Effector CD4-positive, alpha-beta T cell (primary cell): Measurements from ENCODE around the gene SMIM28.
"Not testable (repeated sequence)": the region's sequence is repeated elsewhere in the genome, so short reads cannot be mapped to it uniquely, and the experiment has no call there.

ENCODE experiments used
- DNase-seq: peaks from one replicate; pipeline ENCODE4 v3.0.0-alpha.2; 2020

Gene SMIM28

DNA sequence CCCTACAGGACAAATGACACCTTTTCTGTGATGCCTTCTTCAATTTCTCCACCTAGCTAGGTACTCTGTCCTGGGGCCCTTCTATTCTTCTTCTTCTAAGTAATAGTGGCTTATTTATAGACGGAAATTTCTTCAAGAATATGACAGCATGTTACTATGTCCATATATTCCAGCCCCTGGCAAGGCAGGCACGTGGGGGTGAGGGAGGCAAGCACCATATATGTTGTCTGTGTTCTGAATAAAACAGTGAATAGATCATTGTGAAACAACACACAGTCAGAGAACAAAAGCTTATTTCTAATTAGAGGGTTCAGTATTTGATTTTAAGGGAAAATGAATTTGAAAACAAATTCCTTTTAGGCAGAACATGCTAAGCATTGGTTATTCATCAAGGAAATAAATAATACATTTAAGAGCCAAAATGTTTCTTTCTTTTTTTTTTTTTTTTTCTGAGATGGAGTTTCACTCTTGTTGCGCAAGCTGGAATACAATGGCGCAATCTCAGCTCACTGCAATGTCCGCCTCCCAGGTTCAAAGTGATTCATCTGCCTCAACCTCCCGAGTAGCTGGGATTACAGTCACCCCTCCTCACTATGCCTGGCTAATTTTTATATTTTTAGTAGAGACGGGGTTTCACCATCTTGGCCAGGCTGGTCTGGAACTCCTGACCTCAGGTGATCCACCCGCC lies 32.5 kb downstream of the SMIM28 start:
- no peak for DNase-seq

DNA sequence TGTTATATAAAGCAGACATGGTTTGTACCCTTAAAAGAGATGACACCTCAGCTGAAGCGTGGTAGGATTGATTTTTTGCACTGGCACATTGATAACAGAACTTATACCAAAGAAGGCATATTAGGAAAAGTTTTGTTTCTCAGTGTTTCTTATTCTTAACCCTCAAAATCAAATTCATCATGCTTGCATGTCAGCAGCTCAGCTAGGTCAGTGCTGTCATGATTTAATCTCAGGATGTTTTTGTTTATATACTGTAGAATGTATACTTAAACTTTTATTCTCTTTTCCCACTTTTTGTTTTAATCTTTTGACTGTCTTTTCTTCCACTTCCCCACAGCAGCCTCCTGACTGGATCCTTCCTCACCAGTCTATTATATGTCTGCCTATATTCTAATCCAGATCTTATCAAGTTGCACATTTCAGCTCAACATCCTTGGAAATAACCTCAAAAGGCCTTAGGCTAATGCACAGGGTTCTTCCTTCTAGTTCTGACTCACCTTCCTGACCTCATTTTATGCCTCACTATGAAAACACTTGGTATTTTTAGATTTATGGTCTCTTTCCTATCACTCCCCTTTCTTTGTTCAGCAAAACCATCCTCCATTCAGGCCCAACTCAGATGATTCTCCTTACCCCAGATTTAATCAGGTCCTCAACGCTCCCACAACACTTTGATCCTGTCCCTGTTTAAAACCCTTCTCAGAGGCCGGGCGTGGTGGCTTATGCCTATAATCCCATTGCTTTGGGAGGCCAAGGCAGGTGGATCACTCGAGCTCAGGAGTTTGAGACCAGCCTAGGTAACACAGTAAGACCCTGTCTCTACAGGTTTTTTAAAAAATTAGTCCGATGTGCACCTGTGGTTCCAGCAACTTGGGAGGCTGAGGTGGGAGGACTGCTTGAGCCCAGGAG lies 33.5 kb downstream of the SMIM28 start:
- DNase-seq, result no peak

DNA sequence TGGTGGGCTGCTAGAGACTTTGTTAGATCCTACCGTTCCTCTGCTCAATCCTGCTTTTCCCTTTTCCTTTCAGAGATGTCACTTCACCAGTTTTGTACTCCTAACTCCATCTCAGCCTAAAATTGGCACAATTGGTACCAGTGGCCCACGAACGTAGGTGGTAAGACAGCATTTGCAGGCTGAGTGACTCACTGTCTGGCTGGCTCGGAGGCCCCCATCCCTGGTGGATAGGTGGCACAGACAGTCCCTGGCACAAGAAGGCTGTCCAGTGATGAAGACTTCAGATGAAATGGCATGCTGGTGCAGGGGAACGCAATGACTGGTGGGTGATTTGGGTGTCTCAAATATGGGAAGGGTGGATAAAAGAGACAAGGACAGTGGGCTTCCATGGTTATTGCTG lies 37.4 kb downstream of the SMIM28 start:
- DNase-seq, result no peak

DNA sequence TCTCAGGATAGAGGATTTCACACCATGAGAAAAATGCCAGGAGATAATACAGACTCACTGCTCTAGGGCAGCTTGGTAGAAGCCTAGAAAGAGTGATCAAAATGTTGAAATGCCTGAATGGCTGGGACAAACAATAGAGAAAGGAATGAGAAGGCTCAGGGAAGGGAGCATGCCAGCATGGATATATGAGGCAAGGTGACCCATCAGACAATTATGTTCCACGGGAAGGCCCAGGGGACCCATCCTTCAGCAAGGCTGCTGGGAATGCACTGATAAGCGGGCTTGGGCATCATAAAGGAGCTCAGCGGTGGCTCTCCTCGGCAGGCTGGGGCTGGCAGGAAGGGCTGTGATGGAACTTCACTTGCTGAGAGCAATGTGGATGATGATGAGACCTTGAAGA lies 38.5 kb downstream of the SMIM28 start:
- no peak for DNase-seq

DNA sequence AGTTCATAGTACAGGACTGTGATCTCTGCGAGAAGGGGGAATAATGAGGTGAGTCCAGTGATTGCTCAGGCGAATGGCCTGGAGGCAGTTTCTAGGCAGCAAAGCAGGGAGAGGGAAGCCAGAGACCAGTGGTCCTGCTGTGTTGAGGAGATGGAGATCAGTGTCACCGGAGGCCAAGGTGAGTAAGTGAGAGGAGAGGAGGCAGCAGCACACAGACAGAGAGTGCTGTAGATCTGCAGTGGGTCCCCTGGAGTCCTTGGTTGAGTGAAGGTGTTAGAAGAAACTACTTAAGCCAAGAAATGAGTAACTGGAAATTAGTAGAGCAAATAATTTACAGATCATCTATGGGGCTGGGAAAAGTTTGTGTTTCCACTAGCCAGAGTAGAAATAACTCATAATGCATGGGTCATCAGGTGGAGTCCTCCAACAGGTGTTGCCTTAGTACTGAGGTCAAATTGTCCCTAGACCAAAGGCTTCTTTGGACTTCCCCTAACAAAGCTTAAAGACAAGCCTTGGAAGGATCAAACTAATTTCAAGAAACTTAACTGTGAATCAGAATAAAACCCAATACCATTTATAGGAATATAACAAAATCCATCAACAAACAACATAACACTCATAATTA lies 39.9 kb downstream of the SMIM28 start:
- no peak for DNase-seq

DNA sequence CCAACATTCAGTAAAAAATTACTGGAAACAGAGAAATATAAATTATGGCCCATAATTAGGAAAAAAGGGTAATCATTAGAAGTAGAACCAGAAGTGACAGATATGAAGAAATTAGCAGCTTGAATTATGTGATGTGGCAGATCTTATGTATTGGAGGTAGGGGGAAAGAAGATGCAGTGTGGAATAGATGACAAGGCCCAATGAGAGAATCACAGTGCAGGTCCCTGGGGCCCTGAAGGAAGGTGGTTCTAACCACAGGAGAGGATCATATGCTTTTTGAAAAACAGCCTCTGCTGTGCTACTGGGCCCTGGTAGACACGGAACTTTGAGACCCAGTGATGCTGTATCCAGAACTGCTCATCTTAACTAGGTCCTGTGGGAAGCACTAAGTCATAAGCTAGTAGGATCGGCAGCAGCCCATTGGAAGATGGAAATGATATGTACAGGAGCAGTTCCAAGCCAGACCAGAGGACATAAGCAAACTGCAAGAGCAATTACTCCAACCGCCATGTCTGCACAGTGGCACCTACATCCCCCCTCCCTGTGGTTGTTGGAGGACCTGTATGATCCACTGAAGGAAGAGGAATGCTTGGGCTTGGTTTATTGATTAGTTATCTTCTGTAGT lies 40.5 kb downstream of the SMIM28 start:
- no peak for DNase-seq

- DNase-seq, result no peak
Measured at GRCh38 chr6:138419766-138420165, 42.1 kb downstream of the SMIM28 start.

DNA sequence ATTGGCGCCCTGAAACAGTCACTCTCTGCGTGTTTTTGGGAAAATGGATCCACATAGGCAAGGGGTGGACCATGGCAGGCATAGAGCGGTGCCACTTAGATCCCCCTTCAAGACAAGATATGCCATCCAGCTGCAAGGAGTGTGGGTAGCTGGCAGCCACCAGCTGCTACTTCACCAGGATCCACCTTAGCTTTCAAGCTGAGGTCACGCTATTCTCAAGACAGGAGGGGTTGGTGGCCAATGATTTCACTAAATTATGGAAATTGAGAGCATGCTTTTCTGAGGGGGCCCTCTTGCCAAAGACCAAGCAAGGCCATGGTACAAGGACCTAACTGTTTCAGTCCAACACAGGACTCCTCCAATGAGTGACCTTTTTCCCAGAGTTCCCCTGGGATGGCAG lies 42.7 kb downstream of the SMIM28 start:
- no peak for DNase-seq

DNA sequence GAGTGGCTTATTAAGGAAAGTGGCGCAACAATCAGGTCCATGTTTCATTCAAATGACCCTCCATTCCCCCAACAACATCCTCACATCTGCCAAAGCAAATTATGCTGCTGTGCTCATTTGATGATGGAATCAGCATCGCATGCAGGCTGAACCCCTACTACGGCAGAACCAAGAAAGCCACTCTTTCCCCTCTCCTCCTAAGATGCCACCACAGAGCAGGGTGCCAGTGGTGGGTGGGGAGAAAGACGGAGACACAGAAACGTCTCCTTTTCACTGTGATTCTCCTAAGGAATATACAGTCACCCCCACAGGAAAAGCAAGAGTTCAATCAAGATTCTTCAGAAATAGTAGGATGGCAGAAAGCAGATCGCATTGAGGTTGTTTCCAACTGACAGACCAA lies 43.4 kb downstream of the SMIM28 start:
- no peak for DNase-seq

DNA sequence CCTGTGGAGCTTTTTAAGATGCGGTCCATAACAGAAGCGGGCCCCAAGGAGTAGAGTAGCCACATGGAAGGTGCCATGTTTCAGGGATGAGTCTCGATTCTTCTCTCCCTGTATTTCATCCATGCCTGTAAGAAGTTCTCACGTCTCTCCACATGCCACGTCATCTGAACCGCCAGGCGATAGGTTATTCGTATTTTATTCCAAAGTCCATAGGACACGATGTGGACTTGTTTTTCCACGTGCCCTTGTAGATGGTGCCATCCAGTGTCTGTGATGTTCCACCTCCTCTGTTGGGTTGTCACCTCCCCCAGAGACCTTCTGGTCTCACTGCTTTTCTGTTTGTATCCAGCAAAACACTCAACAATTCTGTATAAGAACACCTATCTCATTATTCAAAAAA lies 43.9 kb downstream of the SMIM28 start:
- DNase-seq, result no peak

GRCh38 chr6:138422861-138423260 lies 45.2 kb downstream of the SMIM28 start:
- no peak for DNase-seq

GRCh38 chr6:138424004-138424904 lies 46.5 kb downstream of the SMIM28 start:
- no peak for DNase-seq

DNA sequence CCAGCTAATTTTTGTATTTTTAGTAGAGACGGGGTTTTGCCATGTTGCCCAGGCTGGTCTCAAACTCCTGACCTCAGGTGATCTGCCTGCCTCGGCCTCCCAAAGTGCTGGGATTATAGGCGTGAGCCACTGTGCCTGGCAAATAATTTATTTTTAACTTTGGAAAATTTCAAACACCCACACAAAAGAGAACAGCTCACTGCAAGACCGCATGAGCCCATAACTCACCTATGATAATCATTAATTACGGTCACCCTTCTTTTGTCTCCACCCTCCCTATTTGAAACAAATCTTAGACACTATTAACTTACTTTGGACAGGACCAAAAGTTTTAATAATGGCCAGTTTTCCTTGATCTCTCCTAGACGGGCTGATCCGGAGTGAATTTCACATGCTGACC lies 47.6 kb downstream of the SMIM28 start:
- DNase-seq, result not testable (repeated sequence)

GRCh38 chr6:138426500-138427123 lies 48.9 kb downstream of the SMIM28 start:
- DNase-seq, result no peak

DNA sequence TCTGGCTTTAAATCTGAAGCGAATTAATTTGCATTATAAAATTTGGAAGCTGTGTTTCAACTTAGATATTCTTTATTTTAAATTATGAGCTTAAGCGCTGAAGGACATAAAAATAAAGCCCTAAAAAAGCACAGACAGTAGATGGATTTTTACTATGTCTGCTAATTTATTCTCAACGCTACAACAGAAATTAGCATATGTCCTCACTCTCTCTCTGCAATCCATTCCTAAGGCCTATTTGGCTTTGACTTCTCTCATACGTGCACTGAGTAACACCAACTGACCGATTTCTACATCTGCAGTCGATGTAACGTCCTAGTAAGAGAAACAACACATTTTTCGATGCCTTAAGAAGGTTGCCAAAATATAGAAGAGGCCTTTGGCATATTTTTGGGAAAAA lies 50.0 kb downstream of the SMIM28 start:
- DNase-seq, result no peak

GRCh38 chr6:138428944-138429598 lies 51.4 kb downstream of the SMIM28 start:
- peak; percentile 15 for DNase-seq

DNA sequence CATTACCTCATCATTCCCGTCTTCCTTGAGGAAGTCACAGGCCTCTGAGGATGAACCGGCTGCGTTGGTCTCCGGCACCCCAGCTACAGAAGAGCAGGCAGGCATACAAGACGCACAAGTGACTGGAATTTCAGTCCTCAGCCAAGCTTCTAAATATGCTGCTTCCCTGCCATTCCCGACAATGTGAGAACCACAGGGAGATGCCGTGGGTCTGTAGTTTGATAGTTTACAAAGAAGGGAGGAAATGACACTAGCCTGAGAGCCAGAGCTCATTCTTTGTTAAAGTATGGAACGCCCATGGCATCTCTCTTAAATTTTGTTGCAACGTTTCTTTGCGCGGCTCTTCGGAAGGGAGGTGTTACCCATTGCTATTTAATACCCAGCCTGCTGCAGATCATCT lies 52.1 kb downstream of the SMIM28 start:
- DNase-seq, result no peak

DNA sequence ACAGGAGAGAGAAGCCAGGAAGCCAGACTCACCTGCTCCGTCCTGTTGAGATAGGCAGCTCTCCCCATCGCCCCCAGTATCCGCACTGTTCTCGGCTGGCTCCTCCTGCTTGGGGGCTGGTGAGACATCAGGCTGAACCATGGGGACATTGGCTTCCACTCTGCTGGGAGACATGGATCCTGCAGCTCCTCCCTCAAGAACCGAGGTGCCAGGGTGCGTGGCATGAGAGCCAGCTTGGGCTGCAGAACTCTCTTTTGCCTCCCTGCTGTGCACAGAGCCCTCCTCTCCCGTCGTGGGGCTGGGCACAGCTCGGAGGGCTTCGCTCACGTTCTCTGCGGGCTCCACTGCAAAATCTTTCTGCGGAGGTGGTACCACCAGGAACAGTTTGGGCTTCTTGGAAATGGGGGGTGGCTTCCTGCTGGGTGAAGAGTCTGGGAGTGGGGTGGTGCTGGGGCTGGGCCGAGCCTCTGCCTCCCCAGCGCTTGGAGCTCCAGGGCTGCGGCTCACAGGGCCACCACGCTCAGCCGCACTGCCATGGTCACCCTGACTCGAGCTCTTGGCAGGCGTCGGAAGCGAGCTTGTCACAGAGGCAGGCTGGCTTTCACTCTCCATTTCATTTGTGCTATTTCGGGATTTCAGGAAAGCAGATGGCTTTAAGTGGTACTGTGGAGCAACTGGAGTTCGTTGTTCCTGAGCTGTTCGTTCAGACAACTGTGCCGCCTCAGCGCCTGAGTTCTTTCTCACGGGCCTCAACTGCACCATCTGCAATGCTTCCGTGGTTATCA lies 52.8 kb downstream of the SMIM28 start:
- no peak for DNase-seq

- no peak for DNase-seq
Measured at GRCh38 chr6:138431256-138432062, 53.8 kb downstream of the SMIM28 start.

DNA sequence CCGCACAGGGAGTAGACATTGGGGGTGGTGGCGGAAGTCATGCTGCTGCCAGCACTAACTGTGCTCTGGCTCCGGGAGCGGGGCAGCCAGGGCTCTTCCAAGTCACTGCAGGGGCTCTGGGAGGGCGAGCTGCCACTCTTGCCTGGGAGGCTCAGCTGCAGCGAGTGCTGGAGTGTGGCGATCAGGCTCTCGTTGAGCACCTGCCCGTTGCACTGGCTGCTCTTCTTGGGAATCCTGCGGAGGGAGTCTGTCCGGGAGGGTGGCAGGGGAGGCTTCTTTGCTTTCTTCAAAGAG lies 54.3 kb downstream of the SMIM28 start:
- DNase-seq, result no peak
